Esophagus (tissue), 2 donors: ENCODE measurements around the gene SNAI3. TPM values are rescaled to one million over a fixed set of nuclear protein-coding genes. Genes with fewer than 3 reads are reported as not detected.

Experiments used
- H3K27ac ChIP-seq, 2 donors: one replicate each; pipeline ENCODE4 v1.5.1; 2013; ENCODE audit warnings: low read depth in 2 of 2, mild to moderate bottlenecking in 2 of 2, inconsistent platforms in 1 of 2, low read length in 1 of 2, moderate library complexity in 1 of 2
- H3K27me3 ChIP-seq, 2 donors: one replicate each; pipeline ENCODE4 v1.6.1; 2013; ENCODE audit warnings: low read length in 2 of 2, control low read depth in 1 of 2, mild to moderate bottlenecking in 1 of 2; ENCODE audit not compliant: insufficient read depth in 2 of 2, control insufficient read depth in 1 of 2
- H3K36me3 ChIP-seq, 2 donors: one replicate each; pipeline ENCODE4 v1.6.1; 2013; ENCODE audit warnings: low read length in 1 of 2; ENCODE audit not compliant: control insufficient read depth in 2 of 2, insufficient read depth in 2 of 2
- H3K4me1 ChIP-seq, 2 donors: one replicate each; pipeline ENCODE4 v1.6.1; 2013; ENCODE audit warnings: low read length in 1 of 2; ENCODE audit not compliant: control insufficient read depth in 2 of 2, insufficient read depth in 2 of 2
- H3K4me3 ChIP-seq, 2 donors: one replicate each; pipeline ENCODE4 v1.5.1; 2013; ENCODE audit warnings: low read length in 2 of 2, mild to moderate bottlenecking in 2 of 2, low read depth in 1 of 2, moderate library complexity in 1 of 2
- H3K9me3 ChIP-seq, 2 donors: one replicate each; pipeline ENCODE4 v1.6.1; 2013; ENCODE audit warnings: mild to moderate bottlenecking in 2 of 2, low read depth in 1 of 2, low read length in 1 of 2, moderate library complexity in 1 of 2; ENCODE audit not compliant: control insufficient read depth in 2 of 2, insufficient read depth in 1 of 2
- WGBS, 2 donors: extraction: QIAGEN DNeasy Blood & Tissue Kit; methylation state at CpG; one replicate each; pipeline ENCODE4 v1.1.7; 2013; 5-methylcytosine and 5-hydroxymethylcytosine counted together
- polyA plus RNA-seq, 2 donors: library from polyadenylated mRNA; stranded (reverse); fragments of 200-250 nt; gene quantifications; one replicate each; pipeline ENCODE4 v1.2.3, GENCODE V29; 2013
- donor health status: healthy with polysubstance abuse.
- donor health status: Bipolar disorder and iron deficiency.

SNAI3 gene
- polyA plus RNA-seq, 2 donors, result 0.24 to 0.28 TPM

- Histone ChIP-seq H3K9me3 (no peaks in the 10 kb centered on the region), H3K27ac (no peak overlapping the region), H3K36me3 (peaks cover 7 to 59% of the 10 kb centered on the region in 2 donors), H3K27me3 (no peaks in the 10 kb centered on the region), H3K4me1 (peaks cover 7 to 14% of the 10 kb centered on the region in 2 donors), H3K4me3 (no peak overlapping the region)
- 84 to 86% methylated on average over 32 of the region's 32 CpGs for WGBS, 2 donors
Observed at GRCh38 chr16:88653596-88654362, 32.5 kb downstream of the SNAI3 start.

GRCh38 chr16:88653101-88653500 lies 33.2 kb downstream of the SNAI3 start:
- H3K36me3 ChIP-seq, result peaks cover 7 to 55% of the 10 kb centered on the region in 2 donors
- H3K27me3 ChIP-seq, result no peaks in the 10 kb centered on the region
- peaks cover 7 to 14% of the 10 kb centered on the region in 2 donors for H3K4me1 ChIP-seq
- H3K9me3 ChIP-seq, result no peaks in the 10 kb centered on the region
- WGBS, 2 donors, result 84 to 86% methylated on average over 13 of the region's 13 CpGs
- no peak overlapping the region for H3K27ac ChIP-seq
- no peak overlapping the region for H3K4me3 ChIP-seq

- no peaks in the 10 kb centered on the region for H3K9me3 ChIP-seq
- peaks cover 7 to 51% of the 10 kb centered on the region in 2 donors for H3K36me3 ChIP-seq
- 91 to 94% methylated on average over 8 of the region's 8 CpGs for WGBS, 2 donors
- no peak overlapping the region for H3K27ac ChIP-seq
- peaks cover 7 to 17% of the 10 kb centered on the region in 2 donors for H3K4me1 ChIP-seq
- no peaks in the 10 kb centered on the region for H3K27me3 ChIP-seq
- no peak overlapping the region for H3K4me3 ChIP-seq
Observed at GRCh38 chr16:88652762-88653063, 33.6 kb downstream of the SNAI3 start.

- 86 to 91% methylated on average over 29 of the region's 29 CpGs for WGBS, 2 donors
- Histone ChIP-seq H3K4me1 (peaks cover 7 to 17% of the 10 kb centered on the region in 2 donors), H3K27me3 (no peaks in the 10 kb centered on the region), H3K27ac (peak overlapping the region; percentile 18 to 59), H3K36me3 (peaks cover 7 to 46% of the 10 kb centered on the region in 2 donors), H3K4me3 (no peak overlapping the region), H3K9me3 (no peaks in the 10 kb centered on the region)
Observed at GRCh38 chr16:88651989-88652761, 34.1 kb downstream of the SNAI3 start.

- Histone ChIP-seq H3K36me3 (peaks cover 7 to 44% of the 10 kb centered on the region in 2 donors), H3K27me3 (no peaks in the 10 kb centered on the region), H3K27ac (peak overlapping the region; percentile 54 to 61), H3K4me1 (peaks cover 7 to 17% of the 10 kb centered on the region in 2 donors), H3K4me3 (peak overlapping the region; percentile 59 to 62), H3K9me3 (no peaks in the 10 kb centered on the region)
- 42 to 44% methylated on average over 24 of the region's 24 CpGs for WGBS, 2 donors
Observed at GRCh38 chr16:88651276-88651988, 34.9 kb downstream of the SNAI3 start.

- peak within 1 kb of the TSS; percentile 59 to 62 for H3K4me3 ChIP-seq
- WGBS, 2 donors, result 1% methylated on average over 41 of the region's 41 CpGs
- H3K36me3 ChIP-seq, result peaks cover 2 to 38% of the 10 kb centered on the region in 2 donors
- peaks cover 7 to 17% of the 10 kb centered on the region in 2 donors for H3K4me1 ChIP-seq
- peak within 1 kb of the TSS; percentile 61 to 71 for H3K27ac ChIP-seq
- no peaks in the 10 kb centered on the region for H3K9me3 ChIP-seq
- no peaks in the 10 kb centered on the region for H3K27me3 ChIP-seq
Observed at GRCh38 chr16:88650749-88651275, 35.5 kb downstream of the SNAI3 start, which contains the start of gene CYBA. TSS of gene CYBA (minus strand) at chr16:88651053. CDS start at chr16:88651013, 40 bp downstream.

- Histone ChIP-seq H3K36me3 (peaks cover 0 to 31% of the 10 kb centered on the region in 2 donors), H3K27ac (peak overlapping the region; percentile 29 to 71), H3K4me3 (peak overlapping the region; percentile 59 to 62), H3K4me1 (peaks cover 7 to 17% of the 10 kb centered on the region in 2 donors), H3K9me3 (no peaks in the 10 kb centered on the region), H3K27me3 (no peaks in the 10 kb centered on the region)
- 12 to 21% methylated on average over 29 to 37 of the region's 37 CpGs for WGBS, 2 donors
Observed at GRCh38 chr16:88649924-88650748, 36.2 kb downstream of the SNAI3 start.

GRCh38 chr16:88649195-88649923 lies 36.9 kb downstream of the SNAI3 start:
- no peaks in the 10 kb centered on the region for H3K27me3 ChIP-seq
- H3K27ac ChIP-seq, result peak overlapping the region in 1 of 2 donors; percentile 20
- 71 to 83% methylated on average over 20 of the region's 20 CpGs for WGBS, 2 donors
- no peaks in the 10 kb centered on the region for H3K9me3 ChIP-seq
- H3K4me3 ChIP-seq, result peak overlapping the region in 1 of 2 donors; percentile 59
- H3K4me1 ChIP-seq, result peaks cover 7 to 17% of the 10 kb centered on the region in 2 donors
- peaks cover 0 to 23% of the 10 kb centered on the region in 2 donors for H3K36me3 ChIP-seq
